Measurements from ENCODE around the gene CLC.

Gene CLC

GRCh38 chr19:39701291-39701690 is 36.5 kb downstream of the CLC start:
- TF ChIP-seq ZNF558 (tag by site-specific recombination; IDR thresholded peaks at IDR 0.05) (no peak), ZNF707 (tag by site-specific recombination; IDR thresholded peaks at IDR 0.05) (no peak), GFI1B (tag by site-specific recombination; IDR thresholded peaks at IDR 0.05) (no peak), BCL6B (tag by site-specific recombination; IDR thresholded peaks at IDR 0.05) (no peak), ZNF791 (tag by site-specific recombination; IDR thresholded peaks at IDR 0.05) (no peak), YY2 (tag by site-specific recombination; IDR thresholded peaks at IDR 0.05) (no peak), ZFHX2 (tag by site-specific recombination; conservative IDR thresholded peaks at IDR 0.05) (no peak), ZNF221 (tag by site-specific recombination; IDR thresholded peaks at IDR 0.05; ENCODE audit: borderline replicate concordance) (no peak), MYNN (tag by site-specific recombination; IDR thresholded peaks at IDR 0.05; ENCODE audit: borderline replicate concordance) (no peak), TSHZ1 (tag by site-specific recombination; IDR thresholded peaks at IDR 0.05; ENCODE audit: borderline replicate concordance) (no peak), ZNF777 (tag by site-specific recombination; IDR thresholded peaks at IDR 0.05; ENCODE audit: borderline replicate concordance) (no peak), ZNF623 (tag by site-specific recombination; IDR thresholded peaks at IDR 0.05) (no peak), ZNF561 (tag by site-specific recombination; IDR thresholded peaks at IDR 0.05; ENCODE audit: borderline replicate concordance) (no peak), ZNF747 (tag by site-specific recombination; IDR thresholded peaks at IDR 0.05) (no peak)
- no peak overlapping the region for H3K27ac ChIP-seq (ENCODE audit: extremely low read depth, low read depth, low read length)
- ChIA-PET POLR2A (interaction anchor here (1.5 kb wide), 1 partner anchor 265 kb away, joined by 3 read pairs; the partner anchor contains the start of gene RPS16), CTCF (interaction anchor here (0.5 to 1.5 kb wide), 7 partner anchors 25 to 372 kb away, joined by 3 to 7 read pairs (median 3); partner anchors contain the start of gene EID2)
- no peaks in the 10 kb centered on the region; the same call in 1 of the 2 replicates for H3K9me3 ChIP-seq (ENCODE audit: control insufficient read depth, insufficient read depth, low read depth, low read length)
- H3K4me3 ChIP-seq (ENCODE audit: low read depth, low read length), result no peak overlapping the region
- no peaks in the 10 kb centered on the region for H3K36me3 ChIP-seq (ENCODE audit: control insufficient read depth in 2 of 2, insufficient read depth in 1 of 2, low read length in 2 of 2)
- H3K4me1 ChIP-seq (ENCODE audit: control insufficient read depth, insufficient read depth, low read length), result peaks cover 9% of the 10 kb centered on the region

GRCh38 chr19:39698535-39698934 is 39.3 kb downstream of the CLC start:
- H3K36me3 ChIP-seq (ENCODE audit: control insufficient read depth in 2 of 2, insufficient read depth in 1 of 2, low read length in 2 of 2), result no peaks in the 10 kb centered on the region
- H3K4me1 ChIP-seq (ENCODE audit: control insufficient read depth, insufficient read depth, low read length), result no peaks in the 10 kb centered on the region; the same call in 1 of the 2 replicates
- H3K27ac ChIP-seq (ENCODE audit: extremely low read depth, low read depth, low read length), result no peak overlapping the region
- H3K9me3 ChIP-seq (ENCODE audit: control insufficient read depth, insufficient read depth, low read depth, low read length), result no peaks in the 10 kb centered on the region; the same call in 1 of the 2 replicates
- CTCF ChIA-PET, result interaction anchor here (1.0 to 1.1 kb wide), 2 partner anchors 9 to 61 kb away, joined by 3 to 4 read pairs; no protein-coding TSS in a partner anchor
- POLR2A ChIA-PET, result no interaction called here
- H3K4me3 ChIP-seq (ENCODE audit: low read depth, low read length), result no peak overlapping the region
- TF ChIP-seq GLIS2 (tag by site-specific recombination; IDR thresholded peaks at IDR 0.05) (no peak), TRIM28 (IDR thresholded peaks at IDR 0.05; ENCODE audit: borderline replicate concordance, low read length) (no peak), ZNF184 (tag by site-specific recombination; IDR thresholded peaks at IDR 0.05) (no peak), ZSCAN30 (tag by site-specific recombination; IDR thresholded peaks at IDR 0.05) (no peak), ZBTB49 (tag by site-specific recombination; IDR thresholded peaks at IDR 0.05; ENCODE audit: low read depth) (no peak), ZBTB11 (tag by site-specific recombination; conservative IDR thresholded peaks at IDR 0.05; ENCODE audit: low read depth) (no peak), HOXC10 (CRISPR knock-in tag; IDR thresholded peaks at IDR 0.05) (no peak), ZNF214 (tag by site-specific recombination; IDR thresholded peaks at IDR 0.05; ENCODE audit: borderline replicate concordance) (no peak), ZNF335 (tag by site-specific recombination; conservative IDR thresholded peaks at IDR 0.05) (no peak), BCL6B (tag by site-specific recombination; IDR thresholded peaks at IDR 0.05) (no peak)

All from HEK293 (cell line).